Thyroid gland (tissue), 4 donors: Measurements from ENCODE around the gene MKNK1.

ENCODE experiments used
- POLR2A ChIP-seq, 2 donors: fragments of 450-650 bp; IDR thresholded peaks; one replicate each; pipeline ENCODE4 v1.6.1; 2017; ENCODE audit warnings: antibody characterized with exemption in 2 of 2, mild to moderate bottlenecking in 2 of 2, moderate library complexity in 1 of 2
- TF ChIP-seq, protein P1 (sequence below), 6 experiments: fragments of 200-600 bp in 3 of 6; fragments of 450-650 bp in 3 of 6; sonication (generic) in 3 of 6; IDR thresholded peaks; one replicate each; pipeline ENCODE4 v1.5.1; 2016 to 2019; ENCODE audit warnings: antibody characterized with exemption in 6 of 6, mild to moderate bottlenecking in 2 of 6, inconsistent platforms in 1 of 6, moderate library complexity in 1 of 6

DNA sequence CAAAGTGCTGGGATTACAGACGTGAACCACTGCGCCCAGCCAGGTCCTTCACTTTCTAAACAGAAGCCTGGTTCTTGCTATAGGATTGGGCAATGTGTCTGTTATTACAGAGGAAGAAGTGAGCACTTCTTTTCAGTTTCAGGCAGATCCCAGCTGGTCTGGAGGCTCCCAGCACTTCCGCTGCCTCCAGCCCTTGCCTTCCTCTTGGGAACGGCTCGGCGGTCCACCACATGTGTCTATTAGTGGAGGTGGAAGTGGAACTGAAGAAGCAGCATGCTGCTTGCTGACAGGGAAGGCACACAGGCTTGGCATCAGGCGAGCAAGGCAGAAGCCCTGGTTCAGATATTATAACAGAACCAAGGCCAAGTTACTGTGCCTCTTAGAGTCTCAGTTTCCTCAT lies 17.0 kb downstream of the MKNK1 start:
- TF ChIP-seq, protein P1, sequence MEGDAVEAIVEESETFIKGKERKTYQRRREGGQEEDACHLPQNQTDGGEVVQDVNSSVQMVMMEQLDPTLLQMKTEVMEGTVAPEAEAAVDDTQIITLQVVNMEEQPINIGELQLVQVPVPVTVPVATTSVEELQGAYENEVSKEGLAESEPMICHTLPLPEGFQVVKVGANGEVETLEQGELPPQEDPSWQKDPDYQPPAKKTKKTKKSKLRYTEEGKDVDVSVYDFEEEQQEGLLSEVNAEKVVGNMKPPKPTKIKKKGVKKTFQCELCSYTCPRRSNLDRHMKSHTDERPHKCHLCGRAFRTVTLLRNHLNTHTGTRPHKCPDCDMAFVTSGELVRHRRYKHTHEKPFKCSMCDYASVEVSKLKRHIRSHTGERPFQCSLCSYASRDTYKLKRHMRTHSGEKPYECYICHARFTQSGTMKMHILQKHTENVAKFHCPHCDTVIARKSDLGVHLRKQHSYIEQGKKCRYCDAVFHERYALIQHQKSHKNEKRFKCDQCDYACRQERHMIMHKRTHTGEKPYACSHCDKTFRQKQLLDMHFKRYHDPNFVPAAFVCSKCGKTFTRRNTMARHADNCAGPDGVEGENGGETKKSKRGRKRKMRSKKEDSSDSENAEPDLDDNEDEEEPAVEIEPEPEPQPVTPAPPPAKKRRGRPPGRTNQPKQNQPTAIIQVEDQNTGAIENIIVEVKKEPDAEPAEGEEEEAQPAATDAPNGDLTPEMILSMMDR (IDR thresholded peaks at IDR 0.05): no peak
- no peak for TF ChIP-seq POLR2A (IDR thresholded peaks at IDR 0.05)
